ENCODE measurements around the gene TEX264. TPM values are rescaled to one million over a fixed set of nuclear protein-coding genes. Genes with fewer than 3 reads are reported as not detected.
"Not testable (repeated sequence)": the region's sequence is repeated elsewhere in the genome, so short reads cannot be mapped to it uniquely, and the experiment has no call there.

TEX264 gene
- total RNA-seq, 1 experiment from 2014 or later, result 21.4 TPM

- intact Hi-C loops (cut with micrococcal nuclease; ENCODE audit: unreplicated experiment), result no loop called here
- Histone ChIP-seq H3K4me1 (ENCODE audit: insufficient read depth, low read length, poor library complexity, severe bottlenecking) (no peaks in the 10 kb centered on the region), H3K36me3 (ENCODE audit: insufficient read depth, low read length, poor library complexity, severe bottlenecking) (peaks cover 2% of the 10 kb centered on the region), H3K9me3 (ENCODE audit: low read depth, low read length, poor library complexity, severe bottlenecking) (no peaks in the 10 kb centered on the region), H3K27me3 (replicated peaks; ENCODE audit: insufficient read depth, low read depth, low read length, poor library complexity) (no peaks in the 10 kb centered on the region), H3K27ac (ENCODE audit: low read depth, low read length, poor library complexity, severe bottlenecking) (no peak overlapping the region), H3K4me3 (ENCODE audit: low read depth, low read length, poor library complexity, severe bottlenecking) (no peak overlapping the region)
- BruUV-seq (replicated peaks), result no TSS peak
- TF ChIP-seq EZH2 (IDR thresholded peaks at IDR 0.05; ENCODE audit: borderline replicate concordance, low read depth, low read length, poor library complexity, severe bottlenecking), result no peak
- TF ChIP-seq, protein P1, sequence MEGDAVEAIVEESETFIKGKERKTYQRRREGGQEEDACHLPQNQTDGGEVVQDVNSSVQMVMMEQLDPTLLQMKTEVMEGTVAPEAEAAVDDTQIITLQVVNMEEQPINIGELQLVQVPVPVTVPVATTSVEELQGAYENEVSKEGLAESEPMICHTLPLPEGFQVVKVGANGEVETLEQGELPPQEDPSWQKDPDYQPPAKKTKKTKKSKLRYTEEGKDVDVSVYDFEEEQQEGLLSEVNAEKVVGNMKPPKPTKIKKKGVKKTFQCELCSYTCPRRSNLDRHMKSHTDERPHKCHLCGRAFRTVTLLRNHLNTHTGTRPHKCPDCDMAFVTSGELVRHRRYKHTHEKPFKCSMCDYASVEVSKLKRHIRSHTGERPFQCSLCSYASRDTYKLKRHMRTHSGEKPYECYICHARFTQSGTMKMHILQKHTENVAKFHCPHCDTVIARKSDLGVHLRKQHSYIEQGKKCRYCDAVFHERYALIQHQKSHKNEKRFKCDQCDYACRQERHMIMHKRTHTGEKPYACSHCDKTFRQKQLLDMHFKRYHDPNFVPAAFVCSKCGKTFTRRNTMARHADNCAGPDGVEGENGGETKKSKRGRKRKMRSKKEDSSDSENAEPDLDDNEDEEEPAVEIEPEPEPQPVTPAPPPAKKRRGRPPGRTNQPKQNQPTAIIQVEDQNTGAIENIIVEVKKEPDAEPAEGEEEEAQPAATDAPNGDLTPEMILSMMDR (conservative IDR thresholded peaks at IDR 0.05; ENCODE audit: low read depth, low read length), result peak; percentile 29; the same call in 1 of the 2 replicates
- DNase-seq (ENCODE audit: low spot score), result peak; percentile 3
- ChIA-PET POLR2A (ENCODE audit: low non-redundant PET) (no interaction called here), CTCF (no interaction called here)
Observed at GRCh38 chr3:51642462-51642861, 28.6 kb upstream of the TEX264 start.

DNA sequence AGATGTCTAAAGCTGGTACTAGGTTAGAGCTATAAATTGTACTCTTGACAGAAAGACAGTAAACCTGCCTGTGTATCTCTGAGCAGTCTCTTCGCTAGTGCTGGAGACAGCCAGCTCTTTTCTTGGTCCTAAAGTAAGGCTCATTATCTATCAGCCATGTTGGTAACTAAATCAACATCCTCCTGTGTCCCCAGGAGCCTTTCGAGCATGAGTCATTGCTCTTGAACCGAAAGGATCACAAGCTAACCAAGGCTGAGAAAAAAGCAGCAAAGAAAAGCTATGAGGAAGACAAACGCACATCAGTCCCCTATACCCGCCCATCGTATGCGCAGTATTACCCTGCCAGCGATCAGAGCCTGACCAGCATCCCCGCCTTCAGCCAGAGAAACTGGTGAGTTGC, 25.0 kb upstream of the TEX264 start:
- no peak overlapping the region for H3K27ac ChIP-seq (ENCODE audit: low read depth, low read length, poor library complexity, severe bottlenecking)
- no peaks in the 10 kb centered on the region for H3K27me3 ChIP-seq (replicated peaks; ENCODE audit: insufficient read depth, low read depth, low read length, poor library complexity)
- intact Hi-C loops (cut with micrococcal nuclease; ENCODE audit: unreplicated experiment), result no loop called here
- H3K4me1 ChIP-seq (ENCODE audit: insufficient read depth, low read length, poor library complexity, severe bottlenecking), result no peaks in the 10 kb centered on the region
- no peak overlapping the region for H3K4me3 ChIP-seq (ENCODE audit: low read depth, low read length, poor library complexity, severe bottlenecking)
- DNase-seq (ENCODE audit: low spot score), result no peak
- BruUV-seq (replicated peaks), result no TSS peak
- TF ChIP-seq EZH2 (IDR thresholded peaks at IDR 0.05; ENCODE audit: borderline replicate concordance, low read depth, low read length, poor library complexity, severe bottlenecking), result no peak
- TF ChIP-seq, protein P1 (conservative IDR thresholded peaks at IDR 0.05; ENCODE audit: low read depth, low read length), result no peak
- POLR2A ChIA-PET (ENCODE audit: low non-redundant PET), result no interaction called here
- peaks cover 2% of the 10 kb centered on the region for H3K36me3 ChIP-seq (ENCODE audit: insufficient read depth, low read length, poor library complexity, severe bottlenecking)
- no peaks in the 10 kb centered on the region for H3K9me3 ChIP-seq (ENCODE audit: low read depth, low read length, poor library complexity, severe bottlenecking)
- CTCF ChIA-PET, result no interaction called here

- H3K4me1 ChIP-seq (ENCODE audit: insufficient read depth, low read length, poor library complexity, severe bottlenecking); H3K9me3 ChIP-seq (ENCODE audit: low read depth, low read length, poor library complexity, severe bottlenecking); BruUV-seq (replicated peaks); intact Hi-C loops (cut with micrococcal nuclease; ENCODE audit: unreplicated experiment); POLR2A ChIA-PET (ENCODE audit: low non-redundant PET); H3K36me3 ChIP-seq (ENCODE audit: insufficient read depth, low read length, poor library complexity, severe bottlenecking); H3K4me3 ChIP-seq (ENCODE audit: low read depth, low read length, poor library complexity, severe bottlenecking); H3K27ac ChIP-seq (ENCODE audit: low read depth, low read length, poor library complexity, severe bottlenecking); DNase-seq (ENCODE audit: low spot score); CTCF ChIA-PET; H3K27me3 ChIP-seq (replicated peaks; ENCODE audit: insufficient read depth, low read depth, low read length, poor library complexity): not testable (repeated sequence)
Observed at GRCh38 chr3:51652103-51652502, 18.9 kb upstream of the TEX264 start.

- POLR2A ChIA-PET (ENCODE audit: low non-redundant PET); H3K27ac ChIP-seq (ENCODE audit: low read depth, low read length, poor library complexity, severe bottlenecking); H3K9me3 ChIP-seq (ENCODE audit: low read depth, low read length, poor library complexity, severe bottlenecking); BruUV-seq (replicated peaks); H3K27me3 ChIP-seq (replicated peaks; ENCODE audit: insufficient read depth, low read depth, low read length, poor library complexity); CTCF ChIA-PET; H3K4me3 ChIP-seq (ENCODE audit: low read depth, low read length, poor library complexity, severe bottlenecking); H3K36me3 ChIP-seq (ENCODE audit: insufficient read depth, low read length, poor library complexity, severe bottlenecking); H3K4me1 ChIP-seq (ENCODE audit: insufficient read depth, low read length, poor library complexity, severe bottlenecking); DNase-seq (ENCODE audit: low spot score); intact Hi-C loops (cut with micrococcal nuclease; ENCODE audit: unreplicated experiment): not testable (repeated sequence)
Observed at GRCh38 chr3:51653409-51653808, 17.6 kb upstream of the TEX264 start.

Measured in A673 (cell line).